D341Med (cell line): ENCODE results near the gene SUCO.
"Not testable (repeated sequence)": the region's sequence is repeated elsewhere in the genome, so short reads cannot be mapped to it uniquely, and the experiment has no call there.

Source experiments
- DNase-seq: peaks from one replicate; pipeline ENCODE4 v3.0.0; 2012; ENCODE audit warnings: low spot score

Gene SUCO

GRCh38 chr1:172609528-172609927 is 76.6 kb downstream of the SUCO start:
- DNase-seq, result no peak

DNA sequence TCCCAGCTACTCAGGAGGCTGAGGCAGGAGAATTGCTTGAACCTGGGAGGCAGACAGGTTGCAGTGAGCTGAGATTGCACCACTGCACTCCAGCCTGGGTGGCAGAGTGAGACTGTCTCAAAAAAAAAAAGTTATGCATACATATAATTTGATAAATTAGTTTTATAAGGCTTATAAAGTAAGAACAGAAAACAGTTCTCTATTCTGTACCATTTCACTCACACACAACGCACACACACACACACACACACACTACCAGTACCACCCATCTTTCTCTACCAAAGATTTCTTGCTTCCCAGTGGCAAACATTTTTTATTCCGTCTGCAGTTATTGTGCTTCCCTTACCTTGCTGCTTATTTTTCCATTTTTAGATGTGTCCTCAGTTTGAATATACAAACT is 79.5 kb downstream of the SUCO start:
- no peak for DNase-seq

- no peak for DNase-seq
Observed at GRCh38 chr1:172613294-172613693, 80.3 kb downstream of the SUCO start.

DNA sequence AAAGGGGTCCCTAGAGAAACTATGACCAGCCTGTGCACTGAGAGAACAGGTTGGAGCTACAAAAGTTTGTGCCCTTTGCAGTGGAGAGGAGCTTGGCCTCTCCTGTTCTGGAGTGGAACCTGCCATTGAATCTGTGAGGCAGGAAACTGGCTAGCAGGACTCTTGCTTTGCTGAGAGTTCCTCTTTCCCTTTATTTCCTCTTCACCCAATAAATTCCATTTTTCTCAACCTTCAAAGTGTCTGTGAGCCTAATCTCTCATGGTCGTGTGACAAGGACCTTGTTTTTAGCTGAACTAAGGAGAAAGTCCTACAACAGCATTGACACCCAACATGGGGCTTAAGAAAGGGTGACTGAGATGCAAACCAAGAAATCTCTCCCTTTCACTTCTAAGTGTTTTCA is 83.2 kb downstream of the SUCO start:
- DNase-seq, result no peak

- no peak for DNase-seq
Observed at GRCh38 chr1:172616636-172617035, 83.7 kb downstream of the SUCO start.

DNA sequence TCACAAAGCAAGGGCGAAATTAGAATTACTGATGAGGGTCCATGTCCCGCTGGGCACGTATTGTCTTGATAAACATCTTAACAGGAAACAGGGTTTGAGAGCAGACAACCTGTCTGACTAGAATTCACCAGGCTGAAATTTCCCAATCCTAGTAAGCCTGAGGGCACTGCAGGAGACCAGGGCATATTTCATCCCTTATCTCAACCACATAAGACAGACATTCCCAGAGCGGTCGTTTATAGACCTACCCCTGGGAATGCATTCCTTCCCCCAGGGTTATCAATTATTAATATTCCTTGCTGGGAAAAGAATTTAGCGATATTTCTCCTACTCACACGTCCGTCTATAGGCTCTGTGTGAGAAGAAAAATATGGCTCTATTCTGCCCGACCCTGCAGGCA is 87.7 kb downstream of the SUCO start:
- not testable (repeated sequence) for DNase-seq

- DNase-seq, result no peak
Observed at GRCh38 chr1:172622541-172622940, 89.6 kb downstream of the SUCO start.

- DNase-seq, result no peak
Observed at GRCh38 chr1:172623748-172624147, 90.8 kb downstream of the SUCO start.

DNA sequence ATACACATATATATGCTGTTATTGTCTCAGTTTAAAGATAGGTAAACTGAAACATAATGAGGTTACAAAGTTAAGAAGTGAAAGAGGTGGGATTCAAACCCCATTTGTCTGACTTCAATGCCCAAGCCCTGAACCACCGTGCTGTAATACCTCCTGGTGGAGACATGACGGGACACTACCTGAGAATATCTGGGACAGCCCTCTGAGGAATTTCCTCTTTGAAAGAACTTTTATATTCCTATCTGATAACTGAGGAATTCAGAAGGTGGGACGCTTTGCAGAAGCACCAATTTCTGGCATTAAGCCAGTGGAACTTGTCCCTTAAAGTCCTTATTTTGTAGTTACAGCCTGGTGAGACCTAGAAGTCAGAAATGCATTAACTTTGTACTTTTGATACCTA is 93.9 kb downstream of the SUCO start:
- DNase-seq, result no peak

GRCh38 chr1:172627702-172628101 is 94.8 kb downstream of the SUCO start:
- DNase-seq, result no peak

- DNase-seq, result no peak
Observed at GRCh38 chr1:172628401-172628800, 95.5 kb downstream of the SUCO start.

DNA sequence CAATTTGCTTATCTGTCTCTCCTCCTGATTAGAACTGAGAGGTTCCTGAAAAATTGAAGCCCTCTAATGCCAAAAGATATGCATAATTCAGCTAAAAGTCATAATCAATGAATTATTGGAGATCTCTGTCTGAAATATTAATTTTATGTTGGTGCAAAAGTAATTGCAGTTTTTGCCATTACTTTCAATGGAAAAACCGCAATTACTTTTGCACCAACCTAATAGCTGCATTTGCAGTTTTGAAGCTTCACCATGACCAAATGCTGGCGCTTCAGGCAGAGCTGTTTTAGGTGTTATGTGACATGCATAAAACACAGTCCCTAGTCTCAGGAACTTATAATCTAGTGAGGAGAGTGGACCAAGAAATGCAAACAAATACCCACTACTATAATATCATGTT is 96.2 kb downstream of the SUCO start:
- DNase-seq, result no peak

GRCh38 chr1:172629638-172630037 is 96.7 kb downstream of the SUCO start:
- DNase-seq, result no peak

DNA sequence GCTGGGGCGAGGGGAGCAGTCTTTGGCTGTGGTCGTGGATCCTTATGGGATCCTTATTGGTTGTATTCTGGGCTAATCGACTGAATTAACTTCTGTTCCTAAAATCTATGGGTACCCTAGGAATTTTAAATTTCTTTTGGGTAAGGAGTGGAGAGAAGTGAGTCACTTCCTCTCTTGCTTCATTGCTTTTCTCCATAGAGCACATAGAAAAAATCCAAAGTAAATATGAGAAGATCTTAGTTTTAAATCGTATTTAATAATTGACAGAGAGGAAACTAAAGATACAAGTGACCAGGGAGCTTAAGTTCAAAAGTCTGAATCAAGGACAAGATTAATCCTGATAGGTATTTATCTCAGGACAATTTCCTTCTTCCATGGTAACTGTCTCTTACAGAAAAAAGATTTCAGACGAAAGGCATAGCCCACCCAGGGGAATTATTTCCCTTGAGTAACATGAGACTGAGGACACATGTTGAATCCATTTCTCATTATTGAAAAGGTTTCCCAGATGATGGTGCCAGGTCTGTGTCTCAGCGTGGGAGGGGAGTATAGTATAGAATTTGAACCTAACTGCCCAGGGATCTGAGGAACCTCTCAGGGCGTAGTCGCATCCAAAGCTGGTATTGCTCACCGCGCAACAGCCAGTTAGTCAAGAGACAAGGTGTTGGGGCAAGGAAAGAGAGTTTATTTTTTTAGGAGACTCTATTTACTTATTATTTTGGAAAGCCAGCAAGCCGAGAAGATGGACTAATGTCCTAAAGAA is 97.3 kb downstream of the SUCO start:
- DNase-seq, result no peak

GRCh38 chr1:172630868-172631267 is 97.9 kb downstream of the SUCO start:
- DNase-seq, result no peak

- DNase-seq, result no peak
Observed at GRCh38 chr1:172637522-172637921, 104.6 kb downstream of the SUCO start.

DNA sequence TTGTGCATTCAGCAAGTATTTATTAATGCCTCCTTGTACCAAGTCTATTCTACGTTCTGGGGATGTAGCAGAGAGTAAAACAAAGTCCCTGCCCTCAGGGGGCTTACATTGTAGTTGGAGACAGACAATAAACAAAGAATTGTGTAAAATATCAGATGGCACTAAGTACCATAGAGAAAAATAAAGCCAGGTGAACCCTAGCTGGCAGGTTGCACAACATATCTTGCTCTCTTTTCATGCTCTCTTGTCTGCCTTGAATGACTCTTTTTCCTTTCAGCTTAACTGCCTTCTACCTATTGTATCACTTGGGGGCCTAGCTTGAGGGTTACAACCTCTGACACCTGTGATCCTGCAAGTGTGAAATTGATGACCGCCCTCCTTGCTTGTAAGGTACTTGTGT is 105.3 kb downstream of the SUCO start:
- DNase-seq, result no peak

DNA sequence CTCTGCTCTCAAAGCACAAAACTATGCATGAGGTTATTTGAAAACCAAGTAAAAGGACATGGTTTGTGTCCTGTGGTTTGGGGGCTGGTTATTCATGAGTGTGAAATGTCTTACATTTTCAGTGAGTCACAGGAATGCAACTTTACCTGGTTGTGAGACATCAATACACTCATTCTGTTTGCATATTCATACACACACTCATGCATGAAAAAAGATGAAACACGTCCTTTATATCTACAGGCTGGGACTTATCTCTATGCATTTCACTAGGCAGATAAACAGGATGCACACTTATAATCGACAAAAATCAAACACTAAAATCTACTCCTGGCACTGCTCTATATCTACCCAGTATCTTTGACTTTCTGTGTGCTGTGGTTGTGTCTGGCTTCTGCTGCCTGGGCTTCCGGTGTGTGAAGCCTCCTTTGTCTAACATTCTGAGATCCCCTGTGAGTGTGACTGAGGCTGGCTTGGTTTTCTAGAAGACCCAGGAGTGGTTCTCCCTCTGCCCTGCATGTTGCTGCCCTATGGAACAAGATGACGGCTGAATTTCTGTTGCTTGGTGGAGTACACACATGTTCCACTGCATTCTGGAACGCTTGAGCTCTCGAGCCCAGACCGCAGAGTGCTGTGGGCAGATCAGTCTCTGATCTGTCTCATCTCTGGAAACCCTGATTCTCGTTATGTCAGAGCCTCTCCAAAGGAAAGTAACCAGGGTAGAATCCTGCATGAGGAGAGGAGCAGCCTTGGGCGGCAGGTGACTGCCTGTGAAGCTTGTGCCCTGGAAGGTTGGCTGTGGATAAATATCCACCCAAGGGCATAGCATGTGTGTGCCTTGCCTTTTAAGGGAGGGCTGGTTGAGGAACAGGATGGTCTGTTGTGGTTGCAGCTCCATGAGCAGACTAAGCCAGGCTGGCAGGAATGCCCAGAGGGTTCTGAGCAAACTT is 106.2 kb downstream of the SUCO start:
- DNase-seq, result no peak

- no peak for DNase-seq
Observed at GRCh38 chr1:172640111-172640510, 107.2 kb downstream of the SUCO start.

GRCh38 chr1:172641492-172641891 is 108.5 kb downstream of the SUCO start:
- DNase-seq, result no peak

DNA sequence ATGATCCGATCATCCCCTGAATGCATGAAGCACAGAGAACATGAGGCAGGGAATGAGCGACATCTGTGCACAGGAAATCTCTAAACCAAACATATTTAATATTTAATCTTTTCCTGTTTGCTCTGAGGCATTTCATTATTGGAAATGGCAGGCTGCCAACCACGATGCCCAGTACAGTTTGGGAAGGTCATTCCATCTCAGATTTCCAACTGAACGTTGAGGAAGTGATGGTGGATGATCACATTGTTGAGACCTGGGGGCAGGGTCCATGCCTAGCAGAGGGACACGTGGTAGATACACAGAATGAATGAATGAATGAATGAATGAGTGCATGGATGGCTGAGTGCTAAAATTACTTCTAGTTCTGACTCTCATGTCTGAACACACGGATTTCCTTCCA is 110.0 kb downstream of the SUCO start:
- no peak for DNase-seq

DNA sequence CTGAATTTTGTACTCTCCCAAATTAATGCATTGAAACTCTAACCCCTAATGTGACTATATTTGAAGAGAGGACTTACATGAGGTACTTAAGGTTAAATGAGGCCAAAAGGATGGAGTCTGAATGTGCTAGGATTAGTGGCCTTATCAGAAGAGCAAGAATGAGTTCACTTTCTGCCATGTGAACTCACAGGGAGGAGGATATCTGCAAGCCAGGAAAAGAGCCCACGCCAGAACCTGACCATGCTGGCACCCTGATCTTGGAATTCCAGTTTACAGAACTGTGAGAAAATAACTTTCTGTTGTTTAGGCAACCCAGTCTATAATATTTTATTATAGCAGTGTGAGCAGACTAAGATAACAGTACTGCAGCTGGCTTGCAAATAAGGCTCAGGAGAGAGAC is 113.7 kb downstream of the SUCO start:
- no peak for DNase-seq

DNA sequence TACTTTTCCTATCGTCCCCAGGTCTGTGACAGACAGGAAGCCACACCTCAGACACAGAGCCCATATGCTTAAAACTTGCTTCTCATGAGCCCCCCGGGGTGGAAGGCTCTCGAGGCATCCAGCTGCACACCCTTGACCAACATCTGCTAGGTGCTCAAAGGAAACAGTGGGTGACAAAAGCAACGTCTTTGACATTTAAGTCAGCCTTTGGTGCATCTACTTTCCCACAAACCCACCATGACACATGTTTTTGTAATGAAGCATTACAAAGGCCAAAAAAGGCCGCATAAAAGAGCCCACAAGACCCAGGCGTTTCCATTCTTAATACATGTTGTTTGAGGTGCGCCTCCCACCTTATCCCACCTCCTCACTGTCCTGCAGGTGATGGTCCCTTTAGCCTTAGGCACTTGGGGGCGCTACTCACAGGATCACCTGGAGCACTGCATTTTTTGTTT is 114.2 kb downstream of the SUCO start:
- DNase-seq, result no peak
